Panc1 (cell line): ENCODE results near the gene BDP1. TPM values are rescaled to one million over a fixed set of nuclear protein-coding genes. Genes with fewer than 3 reads are reported as not detected.
A peak's percentile ranks its signal among the peaks of the same experiment; 100 is the strongest.

Source experiments
- ATAC-seq: fragments of 200-7000 bp; cut with Tn5 transposase; 2 replicates; pipeline ENCODE4 v1.9.1; 2020; ENCODE audit warnings: mild to moderate bottlenecking, moderate library complexity
- BruUV-seq: library from RNA; stranded (reverse); fragments of 400-500 nt; replicated peaks from 2 replicates; lab custom pipeline; 2021; lab: Mats Ljungman, UMichigan
- CTCF ChIA-PET: fragments of 300-600 bp; sonication (Branson Sonifier 250); formaldehyde crosslinking; loops from one replicate; lab custom pipeline; 2022; ENCODE audit warnings: antibody characterized with exemption; lab: Charles Lee
- POLR2A ChIA-PET: fragments of 300-600 bp; sonication (Branson Sonifier 250); formaldehyde crosslinking; loops from one replicate; lab custom pipeline; 2022; ENCODE audit warnings: antibody characterized with exemption; lab: Charles Lee
- DNase-seq: peaks from one replicate; pipeline ENCODE4 v3.0.0-alpha.2; 2010; ENCODE audit warnings: low read depth, low spot score
- H3K27ac ChIP-seq: 2 replicates; pipeline ENCODE4 v1.5.1; 2011; ENCODE audit warnings: mild to moderate bottlenecking, low read length, inconsistent platforms
- H3K27me3 ChIP-seq: fragments of 200-500 bp; sonication (Bioruptor generic); 2 replicates; pipeline ENCODE4 v1.6.0; 2014; ENCODE audit warnings: low read length, inconsistent platforms; ENCODE audit not compliant: control insufficient read depth, insufficient read depth
- H3K36me3 ChIP-seq: fragments of 200-500 bp; sonication (Bioruptor generic); 2 replicates; pipeline ENCODE4 v1.5.1; 2014; ENCODE audit warnings: inconsistent platforms, mild to moderate bottlenecking, low read length, moderate library complexity; ENCODE audit not compliant: control insufficient read depth, insufficient read depth
- H3K4me1 ChIP-seq: 2 replicates; pipeline ENCODE4 v1.5.1; 2011; ENCODE audit warnings: inconsistent platforms, mild to moderate bottlenecking, low read length, moderate library complexity; ENCODE audit not compliant: control insufficient read depth, insufficient read depth
- H3K4me3 ChIP-seq, 2 experiments: 2 replicates each; pipeline ENCODE4 v1.5.1; 2011 to 2012; ENCODE audit warnings: low read depth in 2 of 2, low read length in 2 of 2, mild to moderate bottlenecking in 2 of 2, inconsistent platforms in 1 of 2, moderate library complexity in 1 of 2
- H3K9me3 ChIP-seq: fragments of 200-500 bp; sonication (Bioruptor generic); 2 replicates; pipeline ENCODE4 v1.5.1; 2014; ENCODE audit warnings: low read depth, mild to moderate bottlenecking, inconsistent platforms, low read length, moderate library complexity; ENCODE audit not compliant: control insufficient read depth, insufficient read depth
- CTCF ChIP-seq: fragments of 450-650 bp; IDR thresholded peaks from 2 replicates; pipeline ENCODE4 v1.5.1; 2017; ENCODE audit warnings: mild to moderate bottlenecking
- POLR2AphosphoS5 ChIP-seq: IDR thresholded peaks from 2 replicates; pipeline ENCODE4 v1.6.1; 2012; ENCODE audit warnings: mild to moderate bottlenecking, low read depth, low read length, moderate library complexity
- REST ChIP-seq, 2 experiments: IDR thresholded peaks; 2 replicates each; pipeline ENCODE4 v1.6.1; 2011 to 2012; ENCODE audit warnings: low read depth in 2 of 2, control low read depth in 1 of 2, low read length in 1 of 2, mild to moderate bottlenecking in 1 of 2, moderate library complexity in 1 of 2; ENCODE audit not compliant: insufficient read depth in 1 of 2
- SIN3A ChIP-seq: IDR thresholded peaks from 2 replicates; pipeline ENCODE4 v1.6.1; 2012; ENCODE audit warnings: low read depth, mild to moderate bottlenecking, low read length, moderate library complexity, borderline replicate concordance; ENCODE audit not compliant: insufficient read depth
- TCF7L2 ChIP-seq: IDR thresholded peaks from 2 replicates; pipeline ENCODE4 v1.6.1; 2011; ENCODE audit warnings: mild to moderate bottlenecking, low read depth, low read length, inconsistent platforms
- in situ Hi-C: cut with HindIII; loops from 2 replicates; pipeline ENCODE4 v1.10.0; 2016; ENCODE audit warnings: low sequenced_read_pairs, low pct_unique_long_range_greater_than_20kb
- intact Hi-C: fragments of 100-400 bp; cut with micrococcal nuclease; formaldehyde crosslinking; loops from one replicate; pipeline ENCODE4 v1.10.0; 2022; ENCODE audit not compliant: unreplicated experiment
- total RNA-seq: library from RNA; stranded (reverse); gene quantifications from one replicate; pipeline ENCODE4 v1.2.1, GENCODE V29; 2021; ENCODE audit not compliant: unreplicated experiment

Gene BDP1
- total RNA-seq, 1 experiment from 2014 or later = 30.7 TPM

GRCh38 chr5:71587766-71588532 is 132.5 kb downstream of the BDP1 start:
- CTCF ChIA-PET = interaction anchor here (1.0 kb wide), 1 partner anchor 13 kb away, joined by 5 read pairs; no protein-coding TSS in a partner anchor
- H3K27me3 ChIP-seq = no peaks in the 10 kb centered on the region
- H3K4me1 ChIP-seq = peaks cover 12% of the 10 kb centered on the region; the same call in 1 of the 2 replicates
- DNase-seq (no peak), ATAC-seq (peak; percentile 2; the same call in 1 of the 2 replicates)
- H3K4me3 ChIP-seq = peak overlapping the region; percentile 71 to 79
- intact Hi-C loops (no loop called here), in situ Hi-C loops (no loop called here)
- POLR2A ChIA-PET = interaction anchor here (0.5 to 0.6 kb wide), 2 partner anchors 58 to 92 kb away, joined by 5 to 8 read pairs; no protein-coding TSS in a partner anchor
- BruUV-seq = no TSS peak
- no peaks in the 10 kb centered on the region for H3K36me3 ChIP-seq
- H3K9me3 ChIP-seq = no peaks in the 10 kb centered on the region
- TF ChIP-seq POLR2AphosphoS5 = no peak
- TF ChIP-seq REST (IDR thresholded peaks at IDR 0.05; ENCODE audit: insufficient read depth in 1 of 2, low read depth in 2 of 2, low read length in 1 of 2) = no peak
- no peak for TF ChIP-seq TCF7L2
- no peak for TF ChIP-seq SIN3A
- no peak for TF ChIP-seq CTCF
- H3K27ac ChIP-seq = peak overlapping the region; percentile 90

- ATAC-seq (no peak), DNase-seq (no peak)
- intact Hi-C loops (no loop called here), in situ Hi-C loops (no loop called here)
- Histone ChIP-seq H3K4me1 (peaks cover 12% of the 10 kb centered on the region; the same call in 1 of the 2 replicates), H3K9me3 (no peaks in the 10 kb centered on the region), H3K27ac (no peak overlapping the region), H3K4me3 (peak overlapping the region in 1 of 2 experiments; percentile 79; a peak in 1 of 4 replicates), H3K36me3 (no peaks in the 10 kb centered on the region), H3K27me3 (no peaks in the 10 kb centered on the region)
- ChIA-PET CTCF (no interaction called here), POLR2A (no interaction called here)
- BruUV-seq = TSS peak; percentile 82
- TF ChIP-seq TCF7L2 (no peak), REST (IDR thresholded peaks at IDR 0.05; ENCODE audit: insufficient read depth in 1 of 2, low read depth in 2 of 2, low read length in 1 of 2) (no peak), CTCF (no peak), POLR2AphosphoS5 (no peak), SIN3A (no peak)
These were observed 133.1 kb downstream of the BDP1 start for GRCh38 chr5:71588533-71588885.
